Measurements from ENCODE around the gene PDE6G. TPM values are rescaled to one million over a fixed set of nuclear protein-coding genes. Genes with fewer than 3 reads are reported as not detected.
A peak's percentile ranks its signal among the peaks of the same experiment; 100 is the strongest.

The PDE6G gene
- total and polyA plus RNA-seq, 2 experiments from 2014 or later, result 5.5 to 9.0 TPM

- no peak for TF ChIP-seq ZNF462 (CRISPR knock-in tag; IDR thresholded peaks at IDR 0.05)
- no peak for TF ChIP-seq ZNF114 (CRISPR knock-in tag; IDR thresholded peaks at IDR 0.05)
- no peak for TF ChIP-seq EZH2 (IDR thresholded peaks at IDR 0.05; ENCODE audit: low read depth, unreplicated experiment)
- TF ChIP-seq POLR2AphosphoS5 (IDR thresholded peaks at IDR 0.05; ENCODE audit: low read depth), result peak; percentile 83
- no peak for TF ChIP-seq REST (IDR thresholded peaks at IDR 0.05; ENCODE audit: unreplicated experiment)
- TF ChIP-seq CREB1 (CRISPR knock-in tag; IDR thresholded peaks at IDR 0.05; ENCODE audit: low read depth), result peak; percentile 80
- no peak for TF ChIP-seq NANOG (IDR thresholded peaks at IDR 0.05; ENCODE audit: borderline replicate concordance)
- no peak for TF ChIP-seq EZH2phosphoT487 (IDR thresholded peaks at IDR 0.05; ENCODE audit: unreplicated experiment)
- TF ChIP-seq JUNB (IDR thresholded peaks at IDR 0.05; ENCODE audit: unreplicated experiment), result no peak
Observed at GRCh38 chr17:81636505-81637288, 19.6 kb downstream of the PDE6G start, which contains the start of the genes NPLOC4 and TSPAN10 (continued).

All from GM23338 (cell line).